HepG2 (cell line): ENCODE measurements around the gene RAD54L. TPM values are rescaled to one million over a fixed set of nuclear protein-coding genes. Genes with fewer than 3 reads are reported as not detected.

Source experiments
- ATAC-seq: fragments of 200-7000 bp; cut with Tn5 transposase; 3 replicates; pipeline ENCODE4 v1.9.1; 2020; ENCODE audit warnings: mild to moderate bottlenecking, moderate library complexity
- BruUV-seq: library from RNA; stranded (reverse); fragments of 400-500 nt; replicated peaks from 2 replicates; lab custom pipeline; 2021; lab: Mats Ljungman, UMichigan
- CTCF ChIA-PET: fragments of 300-600 bp; formaldehyde crosslinking; extraction: SDS; loops from one replicate; lab custom pipeline; 2021; ENCODE audit warnings: low total read pairs, inconsistent platforms, low intra/inter-chr PET ratio; lab: Yijun Ruan, JAX
- POLR2A ChIA-PET: fragments of 350-600 bp; sonication (Branson Sonifier 250); formaldehyde crosslinking; loops from one replicate; lab custom pipeline; 2020; ENCODE audit warnings: antibody characterized with exemption, inconsistent platforms; lab: Yijun Ruan, JAX
- DNase-seq: peaks from one replicate; pipeline ENCODE4 v3.0.0-alpha.2; 2015; ENCODE audit warnings: low spot score
- FAIRE-seq: peaks from 3 replicates; lab custom pipeline; 2011; peaks lifted over from hg19 to GRCh38; lab: Jason Lieb, UNC
- H2AFZ ChIP-seq: one replicate; pipeline ENCODE4 v1.6.1; 2011; ENCODE audit warnings: low read length, inconsistent platforms
- H3K27ac ChIP-seq: fragments of 300-600 bp; 3 replicates; pipeline ENCODE4 v1.8.0; 2011; ENCODE audit warnings: mixed run types, mild to moderate bottlenecking, mixed read lengths, low read length, inconsistent platforms; ENCODE audit not compliant: insufficient read depth; ENCODE audit errors: extremely low read length
- H3K27me3 ChIP-seq, 2 experiments: fragments of 200-600 bp in 1 of 2; 2 replicates in 1 of 2; 3 replicates in 1 of 2; pipeline versions ENCODE4 v1.6.0 to v1.8.0; 2011; ENCODE audit warnings: low read length in 2 of 2, mild to moderate bottlenecking in 2 of 2, moderate library complexity in 2 of 2, inconsistent platforms in 1 of 2; ENCODE audit not compliant: insufficient read depth in 2 of 2, control insufficient read depth in 1 of 2
- H3K36me3 ChIP-seq, 2 experiments: fragments of 200-600 bp in 1 of 2; replicated peaks in 1 of 2; 2 replicates in 1 of 2; 3 replicates in 1 of 2; pipeline versions ENCODE4 v1.5.1 to v1.8.0; 2011; ENCODE audit warnings: low read length in 2 of 2, inconsistent platforms in 1 of 2; ENCODE audit not compliant: insufficient read depth in 2 of 2, control insufficient read depth in 1 of 2
- H3K4me1 ChIP-seq: 2 replicates; pipeline ENCODE4 v1.5.1; 2012; ENCODE audit warnings: low read length, inconsistent platforms; ENCODE audit not compliant: insufficient read depth
- H3K4me2 ChIP-seq: 2 replicates; pipeline ENCODE4 v1.6.0; 2011; ENCODE audit warnings: low read depth, low read length, inconsistent platforms
- H3K4me3 ChIP-seq, 3 experiments: fragments of 200-600 bp in 1 of 3; sonication (generic), shearing (Covaris generic) in 1 of 3; replicated peaks in 1 of 3; 2 replicates each; pipeline ENCODE4 v1.5.1; 2011 to 2016; ENCODE audit warnings: low read length in 3 of 3, inconsistent platforms in 2 of 3, low read depth in 2 of 3, mild to moderate bottlenecking in 2 of 3, control low read depth in 1 of 3, mixed read lengths in 1 of 3; ENCODE audit not compliant: insufficient read depth in 1 of 3
- H3K79me2 ChIP-seq: one replicate; pipeline ENCODE4 v1.6.1; 2011; ENCODE audit warnings: low read length, inconsistent platforms; ENCODE audit not compliant: insufficient read depth
- H3K9ac ChIP-seq: 2 replicates; pipeline ENCODE4 v1.6.0; 2011; ENCODE audit warnings: mild to moderate bottlenecking, low read depth, low read length, inconsistent platforms; ENCODE audit not compliant: insufficient read depth
- H3K9me3 ChIP-seq: 2 replicates; pipeline ENCODE4 v1.5.1; 2012; ENCODE audit warnings: mild to moderate bottlenecking, low read length
- H4K20me1 ChIP-seq: 2 replicates; pipeline ENCODE4 v1.6.0; 2011; ENCODE audit warnings: inconsistent platforms, mild to moderate bottlenecking, low read length, moderate library complexity; ENCODE audit not compliant: insufficient read depth
- ATF2 ChIP-seq: sonication (generic); formaldehyde crosslinking; IDR thresholded peaks from 2 replicates; pipeline ENCODE4 v1.4.0; 2020; ENCODE audit warnings: missing genetic modification reagents
- HMGA1 ChIP-seq: sonication (generic); formaldehyde crosslinking; conservative IDR thresholded peaks from 2 replicates; pipeline ENCODE4 v1.4.0; 2020; ENCODE audit warnings: missing genetic modification reagents
- MTA3 ChIP-seq: sonication (generic); formaldehyde crosslinking; IDR thresholded peaks from 2 replicates; pipeline ENCODE4 v1.4.0; 2020; ENCODE audit warnings: missing genetic modification reagents
- NBN ChIP-seq: fragments of 450-650 bp; conservative IDR thresholded peaks from 2 replicates; pipeline ENCODE4 v1.6.1; 2017
- POLR2A ChIP-seq, 2 experiments: IDR thresholded peaks; 2 replicates each; pipeline ENCODE4 v1.6.1; 2011; ENCODE audit warnings: low read depth in 2 of 2, low read length in 2 of 2, mild to moderate bottlenecking in 1 of 2, moderate library complexity in 1 of 2; ENCODE audit not compliant: insufficient read depth in 1 of 2
- RBM22 ChIP-seq: fragments of 200-400 bp; formaldehyde crosslinking; optimal IDR thresholded peaks from 2 replicates; pipeline ENCODE3; 2017; ENCODE audit warnings: mild to moderate bottlenecking, low read length, moderate library complexity
- THAP9 ChIP-seq: sonication (generic); formaldehyde crosslinking; IDR thresholded peaks from 2 replicates; pipeline ENCODE4; 2020; ENCODE audit warnings: missing genetic modification reagents, mild to moderate bottlenecking, borderline replicate concordance
- TP53 ChIP-seq: sonication (generic); formaldehyde crosslinking; conservative IDR thresholded peaks from 2 replicates; pipeline ENCODE4 v1.4.0; 2020; ENCODE audit warnings: missing genetic modification reagents
- ZBTB38 ChIP-seq: sonication (generic); formaldehyde crosslinking; IDR thresholded peaks from 2 replicates; pipeline ENCODE4 v1.5.1; 2020; ENCODE audit warnings: mild to moderate bottlenecking, missing genetic modification reagents
- ZKSCAN1 ChIP-seq: fragments of 150-350 bp; IDR thresholded peaks from 2 replicates; pipeline ENCODE4 v1.6.1; 2014; ENCODE audit warnings: low read length
- ZMYM2 ChIP-seq: sonication (generic); formaldehyde crosslinking; IDR thresholded peaks from 2 replicates; pipeline ENCODE4 v1.8.0; 2022; ENCODE audit warnings: mild to moderate bottlenecking, missing genetic modification reagents
- ZNF784 ChIP-seq: sonication (generic); formaldehyde crosslinking; IDR thresholded peaks from 2 replicates; pipeline ENCODE4 v1.5.1; 2020; ENCODE audit warnings: missing genetic modification reagents, mild to moderate bottlenecking, borderline replicate concordance
- WGBS: methylation state at CpG from one replicate; pipeline ENCODE4 v1.1.6; 2017; ENCODE audit warnings: low lambda C conversion rate; 5-methylcytosine and 5-hydroxymethylcytosine counted together
- in situ Hi-C: cut with HindIII; loops from 2 replicates; pipeline ENCODE4 v1.10.0; 2017; ENCODE audit warnings: low pct_unique_long_range_greater_than_20kb; ENCODE audit not compliant: extremely low pct_ligation_motif_present
- intact Hi-C: fragments of 100-400 bp; cut with micrococcal nuclease; formaldehyde crosslinking; loops from one replicate; pipeline ENCODE4 v1.10.0; 2022; ENCODE audit not compliant: unreplicated experiment
- polyA plus RNA-seq, 8 experiments: library from polyadenylated mRNA; depleted of rRNA in 3 of 8; stranded (reverse) in 7 of 8; unstranded in 1 of 8; fragments of >200 nt; fragmentation: Illumina TruSeq in 4 of 8; extraction: Trizol in 4 of 8; gene quantifications; 2 replicates each; pipeline versions ENCODE4 v1.2.1 to v1.2.3, GENCODE V29; 2011 to 2016; ENCODE audit warnings: low read depth in 4 of 8, missing spikeins in 1 of 8, mixed read lengths in 1 of 8; ENCODE audit not compliant: insufficient read depth in 1 of 8
- total RNA-seq, 5 experiments: library from RNA; depleted of rRNA; stranded (reverse); fragments of >200 nt; fragmentation: Illumina TruSeq; extraction: Trizol; gene quantifications; 2 replicates each; pipeline ENCODE4 v1.2.3, GENCODE V29; 2016; ENCODE audit warnings: low read depth in 1 of 5

RAD54L gene
- total and polyA plus RNA-seq, 2 of the 13 experiments (the other 11 are each of a cell fraction or from before 2014, with no cell fraction given) = 10.2 to 30.0 TPM

- no peak for FAIRE-seq
- intact Hi-C loops (no loop called here), in situ Hi-C loops (no loop called here)
- Histone ChIP-seq H3K9me3 (no peaks in the 10 kb centered on the region), H2AFZ (no peak overlapping the region), H3K36me3 (peaks cover 18 to 78% of the 10 kb centered on the region in 2 experiments), H3K4me2 (no peak overlapping the region), H3K27me3 (no peaks in the 10 kb centered on the region), H4K20me1 (no peaks in the 10 kb centered on the region), H3K27ac (no peak overlapping the region), H3K79me2 (no peaks in the 10 kb centered on the region), H3K4me3 (no peak overlapping the region), H3K9ac (no peak overlapping the region), H3K4me1 (peaks cover 13% of the 10 kb centered on the region)
- TF ChIP-seq ZKSCAN1 (no peak), ZMYM2 (CRISPR knock-in tag) (no peak), THAP9 (no peak), POLR2A (IDR thresholded peaks at IDR 0.05; ENCODE audit: insufficient read depth in 1 of 2, low read depth in 2 of 2, low read length in 2 of 2) (peak in 1 of 2 experiments; percentile 63; a peak in 2 of 4 replicates), TP53 (CRISPR knock-in tag) (no peak), ATF2 (CRISPR knock-in tag) (no peak), NBN (no peak), RBM22 (peak; percentile 93), ZNF784 (CRISPR knock-in tag) (no peak), MTA3 (no peak), ZBTB38 (CRISPR knock-in tag) (peak; percentile 56; the same call in 1 of the 2 replicates), HMGA1 (CRISPR knock-in tag) (no peak)
- WGBS = 89% methylated on average over 13 of the region's 14 CpGs
- CTCF ChIA-PET = no interaction called here
- POLR2A ChIA-PET = interaction anchor here (1.1 kb wide), 1 partner anchor 31 kb away, joined by 4 read pairs; no protein-coding TSS in a partner anchor
- DNase-seq = no peak
- no peak; the same call in 2 of the 3 replicates for ATAC-seq
- no TSS peak for BruUV-seq
These were observed 30.3 kb downstream of the RAD54L start for GRCh38 chr1:46277658-46278373.
